MCF 10A (cell line): Measurements from ENCODE around the gene PTP4A2. TPM values are rescaled to one million over a fixed set of nuclear protein-coding genes. Genes with fewer than 3 reads are reported as not detected.

Experiments used
- BruUV-seq: library from RNA; stranded (reverse); fragments of 400-500 nt; replicated peaks from 2 replicates; lab custom pipeline; 2021; lab: Mats Ljungman, UMichigan
- CTCF ChIA-PET: fragments of 300-600 bp; sonication (Branson Sonifier 250); formaldehyde crosslinking; extraction: SDS; loops from one replicate; lab custom pipeline; 2021; ENCODE audit warnings: antibody characterized with exemption, inconsistent platforms; lab: Yijun Ruan, JAX
- POLR2A ChIA-PET: fragments of 300-600, 350-650 bp; sonication (Branson Sonifier 250); formaldehyde crosslinking; extraction: SDS; loops from one replicate; lab custom pipeline; 2020; ENCODE audit warnings: antibody characterized with exemption, inconsistent platforms; lab: Yijun Ruan, JAX
- DNase-seq: peaks from one replicate; pipeline ENCODE4 v3.0.0-alpha.2; 2018; ENCODE audit not compliant: unreplicated experiment
- H3K27ac Mint-ChIP-seq: one replicate; pipeline ENCODE4 v1.8.0; 2022; ENCODE audit warnings: mild to moderate bottlenecking, low read depth, mixed read lengths; ENCODE audit not compliant: unreplicated experiment
- H3K27me3 Mint-ChIP-seq: one replicate; pipeline ENCODE4 v1.8.0; 2022; ENCODE audit warnings: mixed read lengths; ENCODE audit not compliant: insufficient read depth, unreplicated experiment
- H3K36me3 Mint-ChIP-seq: one replicate; pipeline ENCODE4 v1.8.0; 2022; ENCODE audit warnings: mild to moderate bottlenecking, moderate library complexity, mixed read lengths; ENCODE audit not compliant: insufficient read depth, unreplicated experiment
- H3K4me1 Mint-ChIP-seq: one replicate; pipeline ENCODE4 v1.8.0; 2022; ENCODE audit warnings: mixed read lengths; ENCODE audit not compliant: insufficient read depth, unreplicated experiment
- H3K4me3 Mint-ChIP-seq: one replicate; pipeline ENCODE4 v1.8.0; 2022; ENCODE audit warnings: mild to moderate bottlenecking, moderate library complexity, mixed read lengths; ENCODE audit not compliant: unreplicated experiment
- H3K9me3 Mint-ChIP-seq: one replicate; pipeline ENCODE4 v1.8.0; 2022; ENCODE audit warnings: mixed read lengths; ENCODE audit not compliant: unreplicated experiment
- intact Hi-C: fragments of 100-400 bp; cut with micrococcal nuclease; formaldehyde crosslinking; loops from 2 replicates; pipeline ENCODE4 v1.14.1; 2022
- total RNA-seq: library from RNA; stranded (reverse); gene quantifications from 2 replicates; pipeline ENCODE4 v1.2.3, GENCODE V29; 2022
- TF ChIP-seq, protein P1 (sequence below): fragments of 200-600 bp; IDR thresholded peaks from one replicate; pipeline ENCODE4 v1.8.0; 2022; ENCODE audit warnings: antibody characterized with exemption, mild to moderate bottlenecking; ENCODE audit not compliant: unreplicated experiment

PTP4A2 gene
- total RNA-seq, 1 experiment from 2014 or later, result 220 TPM

GRCh38 chr1:31859719-31860118 is 78.4 kb downstream of the PTP4A2 start:
- H3K4me3 Mint-ChIP-seq, result no peak overlapping the region
- TF ChIP-seq, protein P1, sequence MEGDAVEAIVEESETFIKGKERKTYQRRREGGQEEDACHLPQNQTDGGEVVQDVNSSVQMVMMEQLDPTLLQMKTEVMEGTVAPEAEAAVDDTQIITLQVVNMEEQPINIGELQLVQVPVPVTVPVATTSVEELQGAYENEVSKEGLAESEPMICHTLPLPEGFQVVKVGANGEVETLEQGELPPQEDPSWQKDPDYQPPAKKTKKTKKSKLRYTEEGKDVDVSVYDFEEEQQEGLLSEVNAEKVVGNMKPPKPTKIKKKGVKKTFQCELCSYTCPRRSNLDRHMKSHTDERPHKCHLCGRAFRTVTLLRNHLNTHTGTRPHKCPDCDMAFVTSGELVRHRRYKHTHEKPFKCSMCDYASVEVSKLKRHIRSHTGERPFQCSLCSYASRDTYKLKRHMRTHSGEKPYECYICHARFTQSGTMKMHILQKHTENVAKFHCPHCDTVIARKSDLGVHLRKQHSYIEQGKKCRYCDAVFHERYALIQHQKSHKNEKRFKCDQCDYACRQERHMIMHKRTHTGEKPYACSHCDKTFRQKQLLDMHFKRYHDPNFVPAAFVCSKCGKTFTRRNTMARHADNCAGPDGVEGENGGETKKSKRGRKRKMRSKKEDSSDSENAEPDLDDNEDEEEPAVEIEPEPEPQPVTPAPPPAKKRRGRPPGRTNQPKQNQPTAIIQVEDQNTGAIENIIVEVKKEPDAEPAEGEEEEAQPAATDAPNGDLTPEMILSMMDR, result no peak
- ChIA-PET POLR2A (interaction anchor here (1.0 kb wide), 1 partner anchor 22 kb away, joined by 3 read pairs; no protein-coding TSS in a partner anchor), CTCF (interaction anchor here (0.9 kb wide), 1 partner anchor 17 kb away, joined by 3 read pairs; no protein-coding TSS in a partner anchor)
- no peaks in the 10 kb centered on the region for H3K36me3 Mint-ChIP-seq
- H3K4me1 Mint-ChIP-seq, result no peaks in the 10 kb centered on the region
- no TSS peak for BruUV-seq
- H3K27ac Mint-ChIP-seq, result no peak overlapping the region
- intact Hi-C loops, result no loop called here
- no peak for DNase-seq
- H3K27me3 Mint-ChIP-seq, result no peaks in the 10 kb centered on the region
- H3K9me3 Mint-ChIP-seq, result no peaks in the 10 kb centered on the region

DNA sequence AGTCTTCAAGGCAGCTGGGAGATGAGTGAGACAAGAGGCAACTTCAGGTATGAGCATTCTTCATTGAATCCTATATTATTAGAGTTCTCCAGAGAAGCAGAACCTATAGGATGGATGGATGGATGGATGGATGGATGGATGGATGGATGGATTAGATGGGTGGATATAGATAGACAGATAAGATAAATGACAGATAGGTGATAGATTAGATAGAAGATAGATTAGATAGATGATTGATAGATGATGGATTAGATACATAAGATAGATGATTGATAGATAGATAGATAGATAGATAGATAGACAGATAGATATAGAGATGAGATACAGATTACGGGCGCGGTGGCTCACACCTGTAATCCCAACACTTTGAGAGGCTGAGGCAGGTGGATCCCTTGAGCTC is 79.1 kb downstream of the PTP4A2 start:
- Mint-ChIP-seq H3K4me1 (no peaks in the 10 kb centered on the region), H3K27me3 (no peaks in the 10 kb centered on the region), H3K9me3 (no peaks in the 10 kb centered on the region), H3K4me3 (no peak overlapping the region), H3K36me3 (no peaks in the 10 kb centered on the region), H3K27ac (no peak overlapping the region)
- ChIA-PET CTCF (interaction anchor here (0.7 kb wide), 1 partner anchor 28 kb away, joined by 3 read pairs; no protein-coding TSS in a partner anchor), POLR2A (interaction anchor here (0.8 kb wide), 1 partner anchor 43 kb away, joined by 3 read pairs; no protein-coding TSS in a partner anchor)
- intact Hi-C loops, result no loop called here
- TF ChIP-seq, protein P1, result no peak
- no TSS peak for BruUV-seq
- DNase-seq, result no peak

GRCh38 chr1:31857863-31858262 is 80.3 kb downstream of the PTP4A2 start:
- Mint-ChIP-seq H3K4me3 (no peak overlapping the region), H3K27ac (no peak overlapping the region), H3K36me3 (no peaks in the 10 kb centered on the region), H3K4me1 (no peaks in the 10 kb centered on the region), H3K9me3 (no peaks in the 10 kb centered on the region), H3K27me3 (no peaks in the 10 kb centered on the region)
- DNase-seq, result no peak
- intact Hi-C loops, result no loop called here
- CTCF ChIA-PET, result no interaction called here
- BruUV-seq, result no TSS peak
- TF ChIP-seq, protein P1, result no peak
- POLR2A ChIA-PET, result interaction anchor here (0.7 to 0.9 kb wide), 3 partner anchors 22 to 45 kb away, joined by 3 read pairs; no protein-coding TSS in a partner anchor

Other genes starting within 250 kb of the PTP4A2 start
- gene COL16A1, start 234.4 kb downstream of the PTP4A2 start, total RNA-seq, result 42.1 and 49.1 TPM in 2 replicates
- 1.5 and 1.7 TPM in 2 replicates for gene ADGRB2, start 174.0 kb downstream of the PTP4A2 start, total RNA-seq
- 0.47 and 0.59 TPM in 2 replicates for gene SPOCD1, start 122.3 kb downstream of the PTP4A2 start, total RNA-seq
- gene KHDRBS1, start 75.5 kb upstream of the PTP4A2 start, total RNA-seq, result 106 and 107 TPM in 2 replicates
- 15.0 and 22.3 TPM in 2 replicates for gene TMEM39B, start 134.6 kb upstream of the PTP4A2 start, total RNA-seq
- gene KPNA6, start 169.7 kb upstream of the PTP4A2 start, total RNA-seq, result 86.9 and 109 TPM in 2 replicates
- gene TXLNA, start 241.3 kb upstream of the PTP4A2 start, total RNA-seq, result 61.8 and 64.8 TPM in 2 replicates